IPS-20b (cell line): ENCODE data around the gene ZNF618.

Source experiments
- H3K27ac ChIP-seq: one replicate; pipeline ENCODE4 v1.5.1; 2013; ENCODE audit warnings: low read length
- H3K27me3 ChIP-seq: 2 replicates; pipeline ENCODE4 v1.6.1; 2013; ENCODE audit warnings: mild to moderate bottlenecking, low read length, inconsistent platforms; ENCODE audit not compliant: insufficient read depth
- H3K36me3 ChIP-seq: 2 replicates; pipeline ENCODE4 v1.6.1; 2013; ENCODE audit warnings: low read depth, mild to moderate bottlenecking, inconsistent platforms, low read length, moderate library complexity; ENCODE audit not compliant: insufficient read depth
- H3K4me1 ChIP-seq: 2 replicates; pipeline ENCODE4 v1.6.1; 2013; ENCODE audit warnings: mild to moderate bottlenecking, control low read depth, inconsistent platforms, low read length, moderate library complexity; ENCODE audit not compliant: insufficient read depth
- H3K4me3 ChIP-seq: 2 replicates; pipeline ENCODE4 v1.5.1; 2013; ENCODE audit warnings: mild to moderate bottlenecking, low read length, inconsistent platforms
- H3K9ac ChIP-seq: 2 replicates; pipeline ENCODE4 v1.6.1; 2013; ENCODE audit warnings: low read depth, mild to moderate bottlenecking, inconsistent platforms, low read length, moderate library complexity
- H3K9me3 ChIP-seq: 2 replicates; pipeline ENCODE4 v1.6.1; 2013; ENCODE audit warnings: mild to moderate bottlenecking, low read depth, low read length, inconsistent platforms; ENCODE audit not compliant: insufficient read depth

The ZNF618 gene

DNA sequence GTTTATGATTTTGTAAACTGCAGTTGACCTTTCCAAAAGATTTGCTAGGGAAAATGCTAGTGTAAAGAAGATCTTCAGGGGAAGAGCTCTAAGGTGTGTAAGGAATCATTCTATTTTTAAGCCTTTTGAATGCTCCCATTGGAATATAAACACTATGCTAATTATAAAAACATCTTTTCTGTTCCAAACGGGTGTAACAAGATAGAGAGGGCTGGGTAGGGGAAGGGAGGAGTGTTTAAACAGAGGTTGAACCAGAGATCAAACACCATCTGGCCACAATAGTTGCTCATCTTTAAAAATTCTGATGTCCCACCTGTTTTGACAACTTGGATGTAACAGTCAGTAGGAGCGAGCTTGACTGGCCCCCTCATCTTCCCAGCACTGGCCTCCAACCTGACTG is 38.4 kb downstream of the ZNF618 start:
- H3K36me3 ChIP-seq = no peaks in the 10 kb centered on the region
- H3K9me3 ChIP-seq = no peaks in the 10 kb centered on the region
- H3K4me3 ChIP-seq = no peak overlapping the region
- H3K4me1 ChIP-seq = peaks cover 10% of the 10 kb centered on the region; the same call in 1 of the 2 replicates
- no peak overlapping the region for H3K9ac ChIP-seq
- no peak overlapping the region for H3K27ac ChIP-seq
- no peaks in the 10 kb centered on the region for H3K27me3 ChIP-seq

DNA sequence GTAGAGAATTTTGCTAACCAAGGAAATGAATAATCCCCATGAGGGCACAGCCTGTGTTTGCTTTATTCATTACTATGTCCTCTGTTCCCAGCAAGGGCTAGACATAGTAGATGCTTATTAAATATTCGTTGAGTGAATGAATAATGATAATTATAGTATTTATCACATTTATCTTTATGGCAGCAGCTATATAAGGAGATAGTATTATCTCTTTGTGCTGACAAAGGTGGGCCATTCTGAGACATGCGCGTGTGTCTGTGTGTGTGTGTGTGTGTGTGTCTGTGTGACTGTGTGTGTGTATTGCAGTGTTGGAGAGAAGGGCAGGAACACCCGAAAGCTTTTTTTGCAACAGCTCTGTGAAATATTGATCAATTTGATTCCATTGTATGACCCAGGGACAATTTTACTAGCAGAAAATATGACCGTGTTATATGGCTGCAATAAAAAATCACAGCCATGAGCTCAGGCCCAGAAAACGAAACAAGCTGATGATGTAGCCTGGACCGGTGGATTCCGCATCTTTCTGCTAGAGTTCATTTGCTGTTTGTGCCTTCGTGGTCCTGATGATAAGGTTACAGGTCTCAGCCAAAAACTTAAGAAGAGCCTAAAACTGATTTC is 39.8 kb downstream of the ZNF618 start:
- Histone ChIP-seq H3K27ac (no peak overlapping the region), H3K27me3 (no peaks in the 10 kb centered on the region), H3K4me1 (peaks cover 10% of the 10 kb centered on the region; the same call in 1 of the 2 replicates), H3K9ac (no peak overlapping the region), H3K9me3 (no peaks in the 10 kb centered on the region), H3K36me3 (no peaks in the 10 kb centered on the region), H3K4me3 (no peak overlapping the region)

DNA sequence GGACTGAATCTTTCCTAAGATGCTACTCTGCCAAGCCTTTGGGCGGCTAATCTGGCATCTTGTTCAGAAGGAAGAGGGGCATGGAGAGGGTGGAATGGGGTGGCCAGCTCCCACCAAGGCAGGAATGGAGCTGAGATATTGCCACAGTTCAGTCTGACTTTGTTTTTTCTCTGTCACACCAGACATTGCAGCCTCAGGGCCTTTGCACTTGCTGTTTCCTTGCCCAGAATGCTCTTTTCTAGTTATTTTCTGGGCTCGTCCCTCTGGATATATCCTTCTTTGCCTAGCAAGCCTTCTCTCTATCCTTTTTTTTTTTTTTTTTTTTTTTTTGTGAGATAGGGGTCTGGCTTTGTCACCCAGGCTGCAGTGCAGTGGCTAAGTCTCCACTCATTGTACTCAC is 40.8 kb downstream of the ZNF618 start:
- no peak overlapping the region for H3K27ac ChIP-seq
- no peaks in the 10 kb centered on the region for H3K9me3 ChIP-seq
- H3K9ac ChIP-seq = no peak overlapping the region
- 0 out of 2 replicates have a peak, but pooled peaks cover under 1% of the 10 kb centered on the region for H3K36me3 ChIP-seq
- peaks cover 4% of the 10 kb centered on the region; the same call in 1 of the 2 replicates for H3K4me1 ChIP-seq
- H3K27me3 ChIP-seq = no peaks in the 10 kb centered on the region
- H3K4me3 ChIP-seq = no peak overlapping the region

DNA sequence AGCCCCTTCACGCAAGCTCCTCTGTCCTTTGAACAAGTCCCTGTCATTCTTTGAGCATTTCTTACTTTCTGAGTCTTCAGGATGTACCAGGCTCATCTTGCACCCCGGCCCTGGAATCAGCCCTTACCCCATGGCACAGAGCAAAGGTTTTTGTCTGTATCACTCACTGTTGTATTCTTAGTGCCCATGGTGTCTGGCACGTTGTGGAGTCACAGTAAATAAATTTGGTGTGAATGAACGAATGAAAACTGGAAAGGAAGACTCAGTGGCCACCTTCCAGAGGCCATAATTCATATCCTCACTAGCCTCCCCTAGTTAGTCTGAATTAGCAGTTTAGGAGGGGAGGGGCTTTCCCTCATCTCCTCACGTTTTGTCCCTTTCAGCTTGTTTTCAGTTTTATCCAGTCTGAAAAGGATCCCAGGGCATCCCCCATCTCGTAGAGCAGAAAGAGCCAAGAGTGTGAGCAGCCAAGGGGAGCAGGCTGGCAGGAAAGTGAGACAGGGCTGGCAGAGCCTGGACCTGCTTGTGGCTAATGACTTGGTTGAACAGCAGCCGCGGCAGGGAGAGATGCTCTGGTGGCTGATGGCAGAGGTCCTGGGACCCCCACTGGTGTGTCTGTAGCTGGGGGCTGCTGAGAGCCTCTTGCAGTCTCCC is 42.7 kb downstream of the ZNF618 start:
- H3K9ac ChIP-seq = no peak overlapping the region
- H3K36me3 ChIP-seq = peaks cover 2% of the 10 kb centered on the region; the same call in 1 of the 2 replicates
- H3K27ac ChIP-seq = no peak overlapping the region
- H3K4me1 ChIP-seq = no peaks in the 10 kb centered on the region
- no peaks in the 10 kb centered on the region for H3K27me3 ChIP-seq
- H3K4me3 ChIP-seq = no peak overlapping the region
- H3K9me3 ChIP-seq = peaks cover 9% of the 10 kb centered on the region; the same call in 1 of the 2 replicates

DNA sequence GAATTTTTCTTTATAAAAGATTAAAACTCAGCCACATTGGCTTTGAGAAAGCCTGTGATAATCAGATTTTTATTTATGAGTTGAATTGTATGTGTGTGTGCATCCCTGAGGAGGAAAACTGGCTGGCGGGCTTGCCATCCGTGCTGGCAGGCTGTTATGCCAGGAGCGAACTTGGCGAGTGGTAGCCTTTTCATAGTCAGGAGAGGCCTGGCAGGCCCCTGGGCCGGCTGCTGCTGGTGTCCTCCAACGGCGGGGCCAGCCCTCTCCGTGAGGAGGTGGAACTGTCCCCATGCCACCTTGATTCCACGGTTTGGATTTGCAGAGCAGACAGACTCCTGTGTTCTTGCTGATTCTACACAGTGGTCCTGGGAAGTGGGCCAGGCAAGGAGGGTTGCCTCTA is 43.3 kb downstream of the ZNF618 start:
- H3K27me3 ChIP-seq = no peaks in the 10 kb centered on the region
- peaks cover 2% of the 10 kb centered on the region; the same call in 1 of the 2 replicates for H3K36me3 ChIP-seq
- no peaks in the 10 kb centered on the region for H3K4me1 ChIP-seq
- no peak overlapping the region for H3K27ac ChIP-seq
- no peak overlapping the region for H3K4me3 ChIP-seq
- H3K9ac ChIP-seq = no peak overlapping the region
- H3K9me3 ChIP-seq = peaks cover 9% of the 10 kb centered on the region; the same call in 1 of the 2 replicates

DNA sequence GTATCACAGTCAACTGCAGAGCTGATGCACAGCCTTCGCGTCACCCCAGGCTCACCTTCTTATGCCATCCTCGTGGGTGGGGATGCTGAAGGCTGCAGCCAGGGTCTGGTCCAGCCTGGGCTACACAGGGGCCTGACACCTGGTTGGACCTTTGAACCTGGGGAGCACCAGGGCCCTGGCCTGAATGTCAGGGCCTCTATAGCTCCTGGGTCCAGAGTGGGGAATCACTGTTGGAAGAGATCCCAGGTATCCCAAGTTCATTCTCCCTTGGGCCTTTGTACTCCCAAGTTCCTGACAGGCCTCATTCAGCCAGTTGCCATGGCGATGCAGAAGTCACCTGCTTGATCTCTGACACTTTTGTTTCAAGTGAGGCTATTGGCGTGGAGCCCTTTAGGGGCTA is 43.8 kb downstream of the ZNF618 start:
- H3K27me3 ChIP-seq = no peaks in the 10 kb centered on the region
- H3K4me1 ChIP-seq = no peaks in the 10 kb centered on the region
- H3K27ac ChIP-seq = no peak overlapping the region
- no peak overlapping the region for H3K4me3 ChIP-seq
- H3K36me3 ChIP-seq = peaks cover 2% of the 10 kb centered on the region; the same call in 1 of the 2 replicates
- H3K9me3 ChIP-seq = peaks cover 9% of the 10 kb centered on the region; the same call in 1 of the 2 replicates
- no peak overlapping the region for H3K9ac ChIP-seq

DNA sequence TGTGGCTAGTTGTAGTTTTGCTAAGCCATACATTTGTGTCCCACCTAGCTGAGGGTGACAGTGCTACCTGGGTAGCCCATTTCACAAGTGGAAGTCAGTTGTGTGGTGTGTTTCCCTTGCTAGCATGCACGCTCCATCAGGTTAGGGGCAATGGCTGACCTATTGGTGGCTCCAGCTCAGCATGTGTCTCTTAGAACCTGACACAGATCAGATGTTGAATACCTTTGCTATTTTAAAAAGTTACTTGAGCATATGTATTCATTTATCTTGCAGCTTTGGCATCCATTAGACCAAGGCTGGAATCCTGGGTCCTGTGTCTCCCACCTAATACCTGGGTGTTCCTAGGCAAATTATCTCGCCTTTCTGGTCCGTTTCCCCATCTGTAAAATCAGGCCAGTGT is 44.8 kb downstream of the ZNF618 start:
- no peak overlapping the region for H3K27ac ChIP-seq
- H3K9me3 ChIP-seq = peaks cover 9% of the 10 kb centered on the region; the same call in 1 of the 2 replicates
- no peaks in the 10 kb centered on the region for H3K27me3 ChIP-seq
- no peaks in the 10 kb centered on the region for H3K4me1 ChIP-seq
- H3K9ac ChIP-seq = no peak overlapping the region
- peaks cover 2% of the 10 kb centered on the region; the same call in 1 of the 2 replicates for H3K36me3 ChIP-seq
- no peak overlapping the region for H3K4me3 ChIP-seq

DNA sequence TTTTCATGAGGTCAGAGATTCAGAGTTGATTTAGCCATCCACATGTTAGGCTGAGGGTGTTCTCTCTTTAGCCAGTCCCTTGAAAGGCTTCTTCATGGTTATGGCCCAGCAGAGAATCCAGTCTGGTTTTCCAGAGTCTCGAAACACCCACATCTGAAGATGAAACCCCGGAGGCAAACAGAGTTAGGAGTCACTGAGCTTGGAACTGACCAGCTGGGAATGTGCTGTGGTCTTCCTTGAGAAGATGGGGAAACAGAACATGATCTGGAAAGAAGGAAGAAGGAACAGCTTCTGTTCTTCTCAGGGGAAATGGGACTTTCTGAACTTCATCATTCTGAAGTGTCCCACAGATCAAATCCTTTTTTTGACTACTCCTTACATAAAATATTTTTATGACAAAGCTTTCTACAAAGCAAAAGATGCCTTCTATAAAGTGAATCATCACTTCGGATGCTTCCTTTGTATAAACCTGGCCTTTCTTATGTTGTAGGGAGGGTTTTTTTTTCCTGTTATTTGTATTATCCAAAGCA is 45.4 kb downstream of the ZNF618 start:
- Histone ChIP-seq H3K9ac (no peak overlapping the region), H3K9me3 (peaks cover 12% of the 10 kb centered on the region; the same call in 1 of the 2 replicates), H3K4me1 (no peaks in the 10 kb centered on the region), H3K36me3 (peaks cover 2% of the 10 kb centered on the region; the same call in 1 of the 2 replicates), H3K27me3 (no peaks in the 10 kb centered on the region), H3K27ac (no peak overlapping the region), H3K4me3 (no peak overlapping the region)

DNA sequence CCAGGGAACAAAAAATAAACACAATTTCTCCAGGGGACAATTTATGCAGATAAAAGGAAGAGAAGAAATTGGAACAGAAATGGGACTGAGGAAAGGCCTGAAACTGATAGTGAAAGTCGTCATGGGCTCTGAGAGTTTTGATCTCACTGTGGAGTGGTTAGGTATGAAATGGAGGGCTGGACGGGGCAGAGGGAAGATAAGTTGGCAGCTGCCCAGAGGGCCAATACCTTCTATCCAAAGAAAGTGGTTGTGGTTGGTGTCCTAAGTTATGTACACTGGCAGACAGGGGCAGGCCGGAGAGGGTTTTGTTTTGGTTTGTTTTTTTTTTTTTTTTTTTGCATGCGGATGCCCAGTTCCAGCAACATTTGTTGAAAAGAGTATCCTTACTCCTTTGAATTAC is 46.1 kb downstream of the ZNF618 start:
- H3K27me3 ChIP-seq = no peaks in the 10 kb centered on the region
- no peak overlapping the region for H3K4me3 ChIP-seq
- no peaks in the 10 kb centered on the region for H3K4me1 ChIP-seq
- H3K27ac ChIP-seq = no peak overlapping the region
- H3K9ac ChIP-seq = no peak overlapping the region
- peaks cover 2% of the 10 kb centered on the region; the same call in 1 of the 2 replicates for H3K36me3 ChIP-seq
- peaks cover 12% of the 10 kb centered on the region; the same call in 1 of the 2 replicates for H3K9me3 ChIP-seq

DNA sequence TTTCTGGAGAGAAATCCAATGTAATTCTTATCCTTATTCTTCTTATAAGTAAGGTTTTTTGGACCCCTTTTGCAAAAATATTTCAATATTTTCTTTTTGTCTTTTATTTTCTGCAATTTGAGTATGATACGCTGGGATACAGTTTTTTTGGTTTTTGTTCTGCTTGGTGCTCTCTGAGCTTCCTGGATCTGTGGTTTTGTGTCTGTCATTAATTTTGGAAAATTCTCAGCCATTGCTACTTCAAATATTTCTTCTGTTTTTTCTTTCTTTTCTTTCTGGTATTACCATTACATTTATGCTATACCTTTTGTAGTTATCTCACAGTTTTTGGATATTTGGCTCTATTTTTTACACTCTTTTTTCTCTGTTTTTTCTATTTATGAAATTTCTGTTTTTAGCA is 50.1 kb downstream of the ZNF618 start:
- H3K4me3 ChIP-seq = no peak overlapping the region
- no peaks in the 10 kb centered on the region for H3K27me3 ChIP-seq
- peaks cover 12% of the 10 kb centered on the region; the same call in 1 of the 2 replicates for H3K9me3 ChIP-seq
- peaks cover 9% of the 10 kb centered on the region for H3K36me3 ChIP-seq
- H3K9ac ChIP-seq = no peak overlapping the region
- H3K27ac ChIP-seq = no peak overlapping the region
- peaks cover 3% of the 10 kb centered on the region; the same call in 1 of the 2 replicates for H3K4me1 ChIP-seq

DNA sequence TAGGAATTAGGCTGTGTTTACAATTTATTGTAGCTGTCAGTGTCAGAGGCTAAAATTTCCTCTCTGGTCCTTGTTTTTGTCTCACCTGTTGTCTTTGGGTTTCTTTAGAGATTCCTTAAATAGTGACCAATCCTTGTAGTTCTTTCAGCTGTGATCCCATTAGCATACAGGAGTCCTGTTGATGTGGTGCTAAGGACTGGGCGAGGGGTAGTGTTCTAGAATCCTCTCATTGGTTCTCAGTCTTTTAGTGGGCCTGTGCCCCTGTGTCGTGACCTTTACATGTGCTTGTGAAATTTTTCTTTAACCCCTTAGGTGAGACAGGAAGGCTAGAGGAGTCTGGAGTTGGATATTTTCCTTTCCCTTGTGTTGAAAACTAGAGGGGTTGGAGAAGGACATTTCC is 51.2 kb downstream of the ZNF618 start:
- peaks cover 12% of the 10 kb centered on the region; the same call in 1 of the 2 replicates for H3K9me3 ChIP-seq
- no peaks in the 10 kb centered on the region for H3K27me3 ChIP-seq
- H3K4me1 ChIP-seq = peaks cover 3% of the 10 kb centered on the region; the same call in 1 of the 2 replicates
- no peak overlapping the region for H3K9ac ChIP-seq
- no peak overlapping the region for H3K27ac ChIP-seq
- no peak overlapping the region for H3K4me3 ChIP-seq
- peaks cover 7% of the 10 kb centered on the region for H3K36me3 ChIP-seq
